SJCRH30 (cell line): ENCODE data around the gene RICTOR. TPM values are rescaled to one million over a fixed set of nuclear protein-coding genes. Genes with fewer than 3 reads are reported as not detected.
A peak's percentile ranks its signal among the peaks of the same experiment; 100 is the strongest.
"Not testable (repeated sequence)": the region's sequence is repeated elsewhere in the genome, so short reads cannot be mapped to it uniquely, and the experiment has no call there.

Experiments
- DNase-seq, 2 experiments: peaks; one replicate each; pipeline ENCODE4 v3.0.0-alpha.2; 2015 to 2020
- H3K27ac ChIP-seq: fragments of 250-450 bp; sonication (Bioruptor Pico); 2 replicates; pipeline ENCODE4 v1.5.1; 2020; ENCODE audit warnings: mild to moderate bottlenecking, moderate library complexity
- H3K27me3 ChIP-seq: fragments of 250-450 bp; sonication (Bioruptor Pico); 2 replicates; pipeline ENCODE4 v1.5.1; 2020; ENCODE audit warnings: mild to moderate bottlenecking, moderate library complexity
- H3K36me3 ChIP-seq: fragments of 250-450 bp; sonication (Bioruptor Pico); 2 replicates; pipeline ENCODE4 v1.5.1; 2020; ENCODE audit warnings: mild to moderate bottlenecking, moderate library complexity
- H3K4me1 ChIP-seq: fragments of 250-450 bp; sonication (Bioruptor Pico); 2 replicates; pipeline ENCODE4 v1.5.1; 2020; ENCODE audit warnings: mild to moderate bottlenecking, moderate library complexity
- H3K4me3 ChIP-seq: fragments of 250-450 bp; sonication (Bioruptor Pico); 2 replicates; pipeline ENCODE4 v1.5.1; 2020; ENCODE audit warnings: mild to moderate bottlenecking, moderate library complexity
- H3K9me3 ChIP-seq: fragments of 250-450 bp; sonication (Bioruptor Pico); replicated peaks from 2 replicates; pipeline ENCODE4 v1.5.1; 2020; ENCODE audit warnings: mild to moderate bottlenecking, moderate library complexity
- total RNA-seq: library from RNA; depleted of rRNA; stranded (reverse); fragments of >200 nt; shearing (Covaris generic); gene quantifications from 2 replicates; pipeline ENCODE4 v1.2.3, GENCODE V29; 2014

RICTOR gene
- total RNA-seq, 1 experiment from 2014 or later: 24.3 TPM

DNA sequence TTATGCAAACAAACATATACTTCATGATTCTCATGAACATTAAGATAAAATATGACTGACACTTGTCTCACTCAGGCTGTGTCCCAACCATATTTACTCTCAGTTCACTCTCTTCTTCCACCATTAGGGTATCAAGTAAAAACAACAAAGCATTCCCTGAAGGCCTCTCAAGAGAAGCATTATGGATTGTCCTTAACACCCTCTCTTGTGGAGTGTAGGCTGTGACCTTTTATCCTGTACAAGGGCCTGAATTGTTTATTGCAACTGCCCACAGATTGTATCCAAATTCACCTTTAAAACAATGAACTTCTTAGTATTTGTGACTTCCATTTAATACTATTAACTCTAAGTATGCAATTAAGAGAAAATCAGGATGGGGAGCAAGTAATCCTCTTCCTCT lies 78.1 kb downstream of the RICTOR start:
- Histone ChIP-seq H3K27me3 (no peaks in the 10 kb centered on the region), H3K4me3 (no peak overlapping the region), H3K27ac (no peak overlapping the region), H3K36me3 (peaks cover 14% of the 10 kb centered on the region), H3K4me1 (peaks cover 13% of the 10 kb centered on the region), H3K9me3 (0 out of 2 replicates have a peak, but pooled peaks cover 4% of the 10 kb centered on the region)
- peak in 1 of 2 experiments; percentile 22 for DNase-seq

DNA sequence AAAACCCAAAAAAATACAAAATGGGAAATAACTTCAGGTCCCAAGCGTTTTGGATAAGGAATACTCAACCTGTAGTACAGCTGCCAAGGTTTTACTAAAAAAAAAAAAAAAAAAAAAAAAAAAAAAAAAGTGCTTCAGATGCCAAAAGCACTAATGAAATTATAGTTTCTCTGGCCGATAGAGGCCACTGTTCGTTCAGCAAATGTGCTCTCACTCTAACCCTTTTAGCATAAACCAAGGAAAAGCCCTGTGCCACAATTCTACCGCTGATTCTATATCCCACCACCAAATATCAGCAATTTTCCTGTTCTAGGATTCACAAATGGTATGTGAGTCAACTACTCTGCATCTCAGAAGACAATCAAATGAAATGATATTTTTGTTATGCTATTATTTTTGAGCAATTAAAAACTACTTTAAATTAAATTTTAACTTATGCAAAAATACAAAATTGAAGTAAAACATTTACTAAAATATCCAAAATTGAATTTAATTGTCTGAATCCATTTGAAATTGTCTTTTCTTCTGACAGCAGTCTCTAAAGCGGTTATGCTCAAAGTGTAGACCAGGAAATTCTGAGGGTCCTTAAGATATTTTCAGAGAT lies 79.8 kb downstream of the RICTOR start:
- Histone ChIP-seq H3K4me1 (peaks cover 13% of the 10 kb centered on the region), H3K27ac (no peak overlapping the region), H3K36me3 (peaks cover 23% of the 10 kb centered on the region), H3K4me3 (no peak overlapping the region), H3K27me3 (no peaks in the 10 kb centered on the region), H3K9me3 (0 out of 2 replicates have a peak, but pooled peaks cover 7% of the 10 kb centered on the region)
- no peak for DNase-seq

GRCh38 chr5:38989974-38990719 lies 84.1 kb downstream of the RICTOR start:
- H3K4me1 ChIP-seq, H3K27ac ChIP-seq, DNase-seq, H3K9me3 ChIP-seq, H3K27me3 ChIP-seq, H3K4me3 ChIP-seq: not testable (repeated sequence)
- H3K36me3 ChIP-seq: peaks cover 14% of the 10 kb centered on the region

DNA sequence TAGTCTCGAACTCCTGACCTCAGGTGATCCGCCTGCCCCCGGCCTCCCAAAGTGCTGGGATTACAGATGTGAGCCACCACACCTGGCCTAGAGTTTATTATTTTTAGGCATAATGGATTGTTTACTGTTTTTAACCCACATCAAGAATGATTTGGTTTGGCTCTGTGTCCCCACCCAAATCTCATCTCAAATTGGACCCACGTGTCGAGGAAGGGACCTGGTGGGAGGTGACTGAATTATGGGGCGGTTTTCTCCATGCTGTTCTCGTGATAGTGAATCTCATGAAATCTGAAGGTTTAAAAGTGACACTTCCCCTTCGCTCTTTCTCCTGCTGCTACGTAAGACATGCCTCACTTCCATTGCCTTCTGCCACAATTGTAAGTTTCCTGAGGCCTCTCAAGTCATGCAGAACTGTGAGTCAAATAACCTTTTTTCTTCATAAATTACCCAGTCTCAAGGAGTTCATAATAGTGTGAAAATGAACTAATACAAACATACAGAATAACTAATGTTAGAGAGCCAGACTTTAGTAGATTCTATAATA lies 88.2 kb downstream of the RICTOR start:
- Histone ChIP-seq H3K36me3 (peaks cover 15% of the 10 kb centered on the region), H3K27ac (no peak overlapping the region), H3K4me1 (no peaks in the 10 kb centered on the region), H3K4me3 (no peak overlapping the region), H3K27me3 (no peaks in the 10 kb centered on the region), H3K9me3 (peaks cover 7% of the 10 kb centered on the region; the same call in 1 of the 2 replicates)
- DNase-seq: no peak

DNA sequence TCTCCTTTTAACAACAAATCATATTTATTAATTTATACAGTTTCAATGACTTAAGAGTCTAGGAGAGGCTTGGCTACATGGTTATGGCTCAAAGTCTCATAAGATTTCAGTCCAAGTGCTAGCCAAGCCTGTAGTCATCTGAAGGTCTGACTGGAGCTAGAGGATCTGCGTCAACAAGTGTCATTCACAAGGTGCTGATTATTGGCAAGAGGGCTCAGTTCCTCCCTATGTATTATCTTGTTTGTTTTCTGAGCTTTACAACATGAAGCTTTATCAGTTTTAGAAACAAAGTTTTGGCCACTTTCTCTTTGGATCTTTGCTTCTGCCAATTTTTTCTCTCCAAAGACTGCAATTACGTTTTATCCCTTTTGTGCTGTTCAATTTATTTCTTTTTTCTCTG lies 94.7 kb downstream of the RICTOR start:
- peaks cover 10% of the 10 kb centered on the region for H3K36me3 ChIP-seq
- no peaks in the 10 kb centered on the region for H3K4me1 ChIP-seq
- no peak overlapping the region for H3K27ac ChIP-seq
- no peak for DNase-seq
- no peaks in the 10 kb centered on the region for H3K9me3 ChIP-seq
- H3K4me3 ChIP-seq: no peak overlapping the region
- no peaks in the 10 kb centered on the region for H3K27me3 ChIP-seq

GRCh38 chr5:38978036-38978435 lies 96.2 kb downstream of the RICTOR start:
- no peak overlapping the region for H3K4me3 ChIP-seq
- no peak overlapping the region for H3K27ac ChIP-seq
- H3K27me3 ChIP-seq: no peaks in the 10 kb centered on the region
- no peaks in the 10 kb centered on the region for H3K9me3 ChIP-seq
- peaks cover 10% of the 10 kb centered on the region for H3K36me3 ChIP-seq
- H3K4me1 ChIP-seq: no peaks in the 10 kb centered on the region
- no peak for DNase-seq

GRCh38 chr5:38968665-38969064 lies 105.5 kb downstream of the RICTOR start:
- DNase-seq: no peak
- H3K4me3 ChIP-seq: no peak overlapping the region
- H3K4me1 ChIP-seq: no peaks in the 10 kb centered on the region
- no peak overlapping the region for H3K27ac ChIP-seq
- H3K9me3 ChIP-seq: no peaks in the 10 kb centered on the region
- H3K36me3 ChIP-seq: peaks cover 29% of the 10 kb centered on the region
- H3K27me3 ChIP-seq: no peaks in the 10 kb centered on the region

- Histone ChIP-seq H3K27me3 (no peaks in the 10 kb centered on the region), H3K4me3 (no peak overlapping the region), H3K36me3 (peaks cover 61% of the 10 kb centered on the region), H3K27ac (no peak overlapping the region), H3K9me3 (no peaks in the 10 kb centered on the region), H3K4me1 (no peaks in the 10 kb centered on the region)
- no peak for DNase-seq
These were observed 112.5 kb downstream of the RICTOR start for GRCh38 chr5:38961691-38962090.

DNA sequence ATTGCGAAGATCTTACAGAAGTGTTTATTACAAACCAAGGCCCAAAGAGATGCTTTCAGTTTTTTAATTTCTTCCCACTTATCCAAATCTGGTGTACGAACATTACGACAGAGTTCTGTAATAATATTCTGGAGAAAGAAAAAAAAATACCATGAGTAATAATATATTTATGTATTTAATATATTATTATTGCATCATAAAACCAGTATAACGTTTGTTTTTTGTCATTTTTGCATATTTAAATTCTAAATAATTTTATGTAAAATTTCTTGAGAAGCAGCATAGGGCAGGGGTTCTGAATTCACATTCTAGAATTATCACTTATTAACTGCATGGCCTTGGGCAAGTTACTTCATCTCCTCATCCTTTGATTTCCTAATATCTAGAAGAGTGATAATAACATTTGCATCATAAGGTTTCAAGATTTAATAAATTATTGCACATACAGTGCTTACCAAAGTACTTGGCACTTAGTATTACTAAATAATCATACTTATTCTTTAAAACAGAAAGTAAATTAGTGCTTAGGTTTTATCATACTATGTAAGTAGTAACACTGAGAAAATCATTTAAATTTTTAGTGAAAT lies 120.7 kb downstream of the RICTOR start:
- no peak for DNase-seq
- Histone ChIP-seq H3K4me1 (no peaks in the 10 kb centered on the region), H3K27me3 (no peaks in the 10 kb centered on the region), H3K9me3 (no peaks in the 10 kb centered on the region), H3K27ac (no peak overlapping the region), H3K4me3 (no peak overlapping the region), H3K36me3 (peaks cover 54% of the 10 kb centered on the region)

DNA sequence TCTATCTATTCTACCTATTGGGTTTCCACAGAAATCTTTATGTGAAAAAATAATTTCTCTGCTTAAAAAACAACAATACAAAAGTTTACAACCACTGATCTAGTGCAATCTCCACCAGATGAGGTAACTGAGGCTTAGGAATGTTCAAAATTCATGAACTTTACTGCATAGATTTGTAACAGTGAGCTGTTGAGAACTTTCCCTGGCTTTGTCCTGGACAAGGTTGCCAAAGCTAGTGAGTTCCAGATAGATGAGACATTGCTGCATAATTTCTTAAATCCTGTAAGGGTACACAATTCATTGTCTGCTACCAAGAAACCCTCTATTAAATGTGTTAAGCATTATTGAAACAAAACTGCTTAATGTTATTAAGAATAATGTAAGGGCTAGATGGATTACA lies 125.7 kb downstream of the RICTOR start:
- H3K4me1 ChIP-seq: no peaks in the 10 kb centered on the region
- H3K4me3 ChIP-seq: no peak overlapping the region
- no peaks in the 10 kb centered on the region for H3K27me3 ChIP-seq
- DNase-seq: no peak
- H3K9me3 ChIP-seq: no peaks in the 10 kb centered on the region
- H3K36me3 ChIP-seq: peaks cover 51% of the 10 kb centered on the region
- H3K27ac ChIP-seq: no peak overlapping the region

DNA sequence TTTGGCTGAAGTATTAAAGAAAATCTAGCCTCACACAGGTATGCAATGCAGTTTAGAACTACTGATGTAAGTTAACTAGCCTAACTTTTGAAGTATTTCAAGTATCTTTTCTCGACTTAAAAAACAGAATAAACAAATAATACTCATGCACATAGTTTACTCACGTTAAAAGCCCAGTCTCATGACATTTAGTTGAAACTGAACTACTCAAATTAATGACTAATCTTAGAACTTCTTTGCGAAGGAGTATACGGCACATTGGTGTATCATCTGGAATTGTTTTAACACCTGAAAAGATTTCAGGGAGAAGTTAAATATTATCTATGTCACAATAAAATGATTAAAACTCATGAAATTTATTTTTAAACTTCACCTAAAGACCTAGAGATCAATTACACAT lies 129.9 kb downstream of the RICTOR start:
- H3K9me3 ChIP-seq: no peaks in the 10 kb centered on the region; the same call in 1 of the 2 replicates
- H3K4me3 ChIP-seq: no peak overlapping the region
- no peaks in the 10 kb centered on the region for H3K27me3 ChIP-seq
- H3K4me1 ChIP-seq: no peaks in the 10 kb centered on the region
- H3K36me3 ChIP-seq: peaks cover 44% of the 10 kb centered on the region
- H3K27ac ChIP-seq: no peak overlapping the region
- no peak for DNase-seq

- Histone ChIP-seq H3K4me1 (no peaks in the 10 kb centered on the region), H3K9me3 (no peaks in the 10 kb centered on the region; the same call in 1 of the 2 replicates), H3K4me3 (no peak overlapping the region), H3K27ac (no peak overlapping the region), H3K27me3 (no peaks in the 10 kb centered on the region), H3K36me3 (peaks cover 37% of the 10 kb centered on the region)
- no peak for DNase-seq
These were observed 132.3 kb downstream of the RICTOR start for GRCh38 chr5:38941912-38942311.

DNA sequence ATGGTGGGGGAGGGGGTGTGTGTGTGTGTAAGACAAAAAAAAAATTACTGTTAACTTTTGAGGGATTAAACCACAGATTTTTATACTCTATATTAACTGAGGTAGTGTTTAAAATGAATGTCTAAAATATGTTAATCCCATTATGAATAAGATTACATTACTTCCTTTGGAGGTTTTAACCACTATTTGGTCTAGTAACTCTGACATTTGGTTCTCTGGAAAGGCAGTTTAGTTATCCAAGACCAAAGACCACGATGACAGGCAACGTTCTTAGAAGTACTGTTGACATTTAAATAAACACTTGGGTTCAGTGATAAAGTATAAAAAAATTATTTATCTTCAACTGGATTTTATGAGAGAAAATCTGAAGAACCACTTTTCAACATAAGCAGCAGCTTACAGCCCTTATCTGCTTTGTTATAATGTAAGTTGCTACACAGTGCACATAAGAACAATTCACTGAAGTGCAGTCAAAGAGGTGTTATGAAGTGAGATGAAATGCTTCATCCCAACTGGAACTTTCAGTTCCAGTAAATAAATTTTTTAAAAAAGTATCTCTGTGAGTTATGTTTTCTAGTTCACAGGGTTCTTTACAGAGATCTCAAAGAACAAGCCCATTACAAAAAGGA lies 133.9 kb downstream of the RICTOR start:
- no peaks in the 10 kb centered on the region for H3K27me3 ChIP-seq

DNA sequence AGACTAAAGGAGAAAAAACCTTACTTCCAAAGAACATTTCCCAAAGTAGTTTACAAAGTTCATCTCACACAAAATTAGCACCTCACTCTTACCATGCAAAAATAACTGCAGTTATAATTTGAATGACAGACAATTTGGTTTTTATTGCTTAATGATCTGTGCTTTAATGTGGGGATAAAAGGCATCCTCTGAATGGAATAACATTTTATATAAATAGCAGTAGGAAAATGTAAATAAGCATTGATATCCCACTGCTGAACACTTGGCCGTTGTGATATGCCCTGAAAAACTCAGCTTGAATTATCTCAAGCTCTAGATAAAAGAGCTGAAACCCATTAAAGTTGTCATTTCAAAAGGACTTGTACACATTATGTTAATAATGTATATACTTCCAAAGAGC lies 135.2 kb downstream of the RICTOR start:
- peaks cover 17% of the 10 kb centered on the region for H3K36me3 ChIP-seq
- no peaks in the 10 kb centered on the region for H3K4me1 ChIP-seq
- H3K27ac ChIP-seq: no peak overlapping the region
- no peak overlapping the region for H3K4me3 ChIP-seq
- no peaks in the 10 kb centered on the region for H3K27me3 ChIP-seq
- H3K9me3 ChIP-seq: no peaks in the 10 kb centered on the region; the same call in 1 of the 2 replicates
- no peak for DNase-seq

More for the DNA sequence above, 133.9 kb downstream of the RICTOR start:
- no peak for DNase-seq
- Histone ChIP-seq H3K4me3 (no peak overlapping the region), H3K27ac (no peak overlapping the region), H3K36me3 (peaks cover 30% of the 10 kb centered on the region), H3K9me3 (no peaks in the 10 kb centered on the region; the same call in 1 of the 2 replicates), H3K4me1 (no peaks in the 10 kb centered on the region)

DNA sequence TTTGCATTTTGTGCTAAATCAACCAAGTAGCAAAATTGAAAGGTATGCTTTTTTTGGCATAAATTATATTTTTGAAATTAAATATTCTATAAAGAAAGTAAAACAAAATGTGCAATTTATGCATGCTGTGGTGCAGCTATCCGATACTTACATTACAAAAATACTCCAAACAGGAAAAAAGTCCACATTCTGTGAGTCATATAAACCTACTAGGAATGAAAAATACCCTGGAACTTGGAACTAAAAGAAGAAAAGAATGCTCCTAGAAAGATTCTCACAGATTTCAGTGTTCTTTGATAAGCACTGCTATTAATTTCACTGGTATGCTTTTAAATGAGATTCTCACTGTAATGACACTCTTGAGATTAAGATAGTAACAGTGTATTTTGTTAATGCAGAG lies 135.8 kb downstream of the RICTOR start:
- Histone ChIP-seq H3K9me3 (no peaks in the 10 kb centered on the region; the same call in 1 of the 2 replicates), H3K27me3 (no peaks in the 10 kb centered on the region), H3K4me3 (no peak overlapping the region), H3K36me3 (peaks cover 14% of the 10 kb centered on the region), H3K4me1 (no peaks in the 10 kb centered on the region), H3K27ac (no peak overlapping the region)
- no peak for DNase-seq
